DND-41 (cell line): ENCODE data around the gene NISCH.
A peak's percentile ranks its signal among the peaks of the same experiment; 100 is the strongest.

Experiments used
- ATAC-seq: fragments of 200-7000 bp; cut with Tn5 transposase; 3 replicates; pipeline ENCODE4 v1.9.1; 2021; ENCODE audit warnings: low read depth; ENCODE audit not compliant: insufficient read depth
- DNase-seq: peaks from one replicate; pipeline ENCODE4 v3.0.0-alpha.2; 2020
- H2AFZ ChIP-seq: 2 replicates; pipeline ENCODE4 v1.6.0; 2012; ENCODE audit warnings: low read depth, low read length
- H3K27ac ChIP-seq: 2 replicates; pipeline ENCODE4 v1.5.1; 2012; ENCODE audit warnings: low read length, inconsistent platforms
- H3K27me3 ChIP-seq: fragments of 200-600 bp; sonication (generic); 2 replicates; pipeline ENCODE4 v1.6.0; 2012; ENCODE audit warnings: low read length, mild to moderate bottlenecking, inconsistent platforms; ENCODE audit not compliant: insufficient read depth, poor library complexity
- H3K36me3 ChIP-seq: 2 replicates; pipeline ENCODE4 v1.5.1; 2012; ENCODE audit warnings: low read length, inconsistent platforms; ENCODE audit not compliant: insufficient read depth
- H3K4me1 ChIP-seq: 2 replicates; pipeline ENCODE4 v1.5.1; 2012; ENCODE audit warnings: mild to moderate bottlenecking, low read length; ENCODE audit not compliant: insufficient read depth
- H3K4me2 ChIP-seq: 2 replicates; pipeline ENCODE4 v1.6.0; 2012; ENCODE audit warnings: mild to moderate bottlenecking, moderate library complexity, low read length, inconsistent platforms; ENCODE audit not compliant: insufficient read depth
- H3K4me3 ChIP-seq, 2 experiments: fragments of 200-600 bp in 1 of 2; shearing (Covaris generic) in 1 of 2; 2 replicates each; pipeline ENCODE4 v1.5.1; 2012 to 2016; ENCODE audit warnings: inconsistent platforms in 2 of 2, low read length in 2 of 2, mild to moderate bottlenecking in 2 of 2, low read depth in 1 of 2, moderate library complexity in 1 of 2
- H3K79me2 ChIP-seq: 2 replicates; pipeline ENCODE4 v1.6.0; 2012; ENCODE audit warnings: low read length, inconsistent platforms; ENCODE audit not compliant: insufficient read depth
- H3K9ac ChIP-seq: 2 replicates; pipeline ENCODE4 v1.6.0; 2012; ENCODE audit warnings: low read depth, mild to moderate bottlenecking, inconsistent platforms, low read length, moderate library complexity
- H3K9me3 ChIP-seq: 2 replicates; pipeline ENCODE4 v1.5.1; 2012; ENCODE audit warnings: low read length, moderate library complexity, mild to moderate bottlenecking, inconsistent platforms; ENCODE audit not compliant: insufficient read depth, severe bottlenecking
- H4K20me1 ChIP-seq: 2 replicates; pipeline ENCODE4 v1.6.0; 2012; ENCODE audit warnings: low read length; ENCODE audit not compliant: insufficient read depth
- CTCF ChIP-seq: IDR thresholded peaks from 2 replicates; pipeline ENCODE4 v1.5.1; 2012; ENCODE audit warnings: borderline replicate concordance, low read length, moderate library complexity, mild to moderate bottlenecking; ENCODE audit not compliant: poor library complexity, severe bottlenecking; ENCODE audit errors: extremely low read depth
- EZH2 ChIP-seq: IDR thresholded peaks from 3 replicates; pipeline ENCODE4 v1.6.1; 2012; ENCODE audit warnings: borderline replicate concordance, low read depth, mild to moderate bottlenecking, moderate library complexity, low read length, inconsistent platforms; ENCODE audit not compliant: severe bottlenecking

The NISCH gene

GRCh38 chr3:52493232-52494017 is 38.0 kb downstream of the NISCH start:
- Histone ChIP-seq H3K27ac (no peak overlapping the region), H3K4me2 (no peak overlapping the region), H3K27me3 (no peaks in the 10 kb centered on the region), H4K20me1 (peaks cover 15% of the 10 kb centered on the region), H3K9ac (no peak overlapping the region), H3K4me1 (no peaks in the 10 kb centered on the region), H2AFZ (no peak overlapping the region), H3K36me3 (peaks cover 51% of the 10 kb centered on the region), H3K79me2 (no peaks in the 10 kb centered on the region), H3K9me3 (no peaks in the 10 kb centered on the region), H3K4me3 (no peak overlapping the region)
- ATAC-seq (no peak), DNase-seq (no peak)
- no peak for TF ChIP-seq EZH2
- TF ChIP-seq CTCF: no peak

GRCh38 chr3:52494445-52494844 is 39.0 kb downstream of the NISCH start:
- Histone ChIP-seq H3K27me3 (no peaks in the 10 kb centered on the region), H3K36me3 (peaks cover 42% of the 10 kb centered on the region), H3K9ac (no peak overlapping the region), H3K27ac (no peak overlapping the region), H3K4me3 (no peak overlapping the region), H2AFZ (no peak overlapping the region), H3K4me2 (no peak overlapping the region), H4K20me1 (peaks cover 12% of the 10 kb centered on the region), H3K9me3 (no peaks in the 10 kb centered on the region), H3K79me2 (no peaks in the 10 kb centered on the region), H3K4me1 (no peaks in the 10 kb centered on the region)
- no peak for DNase-seq
- 0 out of 3 replicates have a peak, but pooled peaks have one; percentile 12 for ATAC-seq
- TF ChIP-seq EZH2 (no peak), CTCF (no peak)

GRCh38 chr3:52494886-52495495 is 39.6 kb downstream of the NISCH start, which contains the start of gene STAB1:
Gene STAB1 (plus strand): TSS chr3:52495338. CDS start chr3:52495414, 76 bp downstream.
- DNase-seq (no peak), ATAC-seq (0 out of 3 replicates have a peak, but pooled peaks have one; percentile 11)
- no peaks in the 10 kb centered on the region for H3K4me1 ChIP-seq
- H3K79me2 ChIP-seq: no peaks in the 10 kb centered on the region
- H3K9ac ChIP-seq: no peak within 1 kb of the TSS
- no peak within 1 kb of the TSS for H2AFZ ChIP-seq
- H3K27ac ChIP-seq: no peak within 1 kb of the TSS
- H3K4me2 ChIP-seq: no peak within 1 kb of the TSS
- no peak within 1 kb of the TSS for H3K4me3 ChIP-seq
- H3K27me3 ChIP-seq: no peaks in the 10 kb centered on the region
- no peak for TF ChIP-seq CTCF
- TF ChIP-seq EZH2: no peak
- H3K9me3 ChIP-seq: no peaks in the 10 kb centered on the region
- peaks cover 36% of the 10 kb centered on the region for H3K36me3 ChIP-seq
- H4K20me1 ChIP-seq: peaks cover 9% of the 10 kb centered on the region
